ENCODE results near the gene RYR1. TPM values are rescaled to one million over a fixed set of nuclear protein-coding genes. Genes with fewer than 3 reads are reported as not detected.

RYR1 gene
- total RNA-seq, 2 experiments from 2014 or later = 0.54 to 1.4 TPM

GRCh38 chr19:38422438-38422837 is 11.1 kb upstream of the RYR1 start:
- H3K4me2 ChIP-seq (ENCODE audit: low read length) = no peak overlapping the region
- no peaks in the 10 kb centered on the region for H3K9me3 ChIP-seq (ENCODE audit: low read length)
- DNase-seq (ENCODE audit: low spot score) = no peak
- H3K79me2 ChIP-seq (ENCODE audit: insufficient read depth, low read depth, low read length) = no peaks in the 10 kb centered on the region
- POLR2A ChIA-PET = no interaction called here
- CTCF ChIA-PET (ENCODE audit: unreplicated experiment) = no interaction called here
- H3K4me3 ChIP-seq (ENCODE audit: low read depth, low read length, poor library complexity, severe bottlenecking) = no peak overlapping the region
- H3K27ac ChIP-seq (ENCODE audit: low read depth, low read length, poor library complexity, severe bottlenecking) = no peak overlapping the region
- H3K36me3 ChIP-seq (ENCODE audit: insufficient read depth, low read length) = no peaks in the 10 kb centered on the region
- H3K4me1 ChIP-seq (ENCODE audit: insufficient read depth, low read length, poor library complexity, severe bottlenecking) = peaks cover 8% of the 10 kb centered on the region
- H2AFZ ChIP-seq (ENCODE audit: low read length) = no peak overlapping the region
- no peaks in the 10 kb centered on the region for H4K20me1 ChIP-seq (ENCODE audit: insufficient read depth, low read length)
- intact Hi-C loops (cut with micrococcal nuclease; ENCODE audit: unreplicated experiment) = no loop called here
- BruUV-seq (replicated peaks) = no TSS peak
- TF ChIP-seq EZH2phosphoT487 (IDR thresholded peaks at IDR 0.05; ENCODE audit: borderline replicate concordance, low read depth, low read length) = no peak
- no peak for TF ChIP-seq CTCF (conservative IDR thresholded peaks at IDR 0.05; ENCODE audit: low read length)
- no peaks in the 10 kb centered on the region for H3K9me2 ChIP-seq (ENCODE audit: insufficient read depth, low read length)

DNA sequence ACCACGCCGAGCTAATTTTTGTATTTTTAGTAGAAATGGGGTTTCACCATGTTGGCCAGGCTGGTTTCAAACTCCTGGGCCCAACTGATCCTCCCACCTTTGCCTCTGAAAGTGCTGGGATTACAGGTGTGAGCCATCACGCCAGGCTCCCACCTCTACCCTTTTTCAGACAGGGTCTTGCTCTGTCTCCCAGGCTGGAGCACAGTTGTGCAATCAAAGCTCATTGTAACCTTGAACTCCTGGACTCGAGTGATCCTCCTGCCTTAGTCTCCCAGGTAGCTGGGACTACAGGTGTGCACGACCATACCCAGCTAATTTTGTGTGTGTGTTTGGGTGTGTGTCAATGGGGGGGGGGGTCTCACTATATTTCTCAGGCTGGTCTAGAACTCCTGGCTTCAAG is 9.2 kb upstream of the RYR1 start:
- H2AFZ ChIP-seq (ENCODE audit: low read length) = no peak overlapping the region
- no peak overlapping the region for H3K4me2 ChIP-seq (ENCODE audit: low read length)
- no peak overlapping the region for H3K27ac ChIP-seq (ENCODE audit: low read depth, low read length, poor library complexity, severe bottlenecking)
- no peaks in the 10 kb centered on the region for H3K4me1 ChIP-seq (ENCODE audit: insufficient read depth, low read length, poor library complexity, severe bottlenecking)
- CTCF ChIA-PET (ENCODE audit: unreplicated experiment) = no interaction called here
- no peaks in the 10 kb centered on the region for H3K79me2 ChIP-seq (ENCODE audit: insufficient read depth, low read depth, low read length)
- H3K36me3 ChIP-seq (ENCODE audit: insufficient read depth, low read length) = no peaks in the 10 kb centered on the region
- no peak overlapping the region for H3K4me3 ChIP-seq (ENCODE audit: low read depth, low read length, poor library complexity, severe bottlenecking)
- no peak for TF ChIP-seq EZH2phosphoT487 (IDR thresholded peaks at IDR 0.05; ENCODE audit: borderline replicate concordance, low read depth, low read length)
- no peak for TF ChIP-seq CTCF (conservative IDR thresholded peaks at IDR 0.05; ENCODE audit: low read length)
- H3K9me2 ChIP-seq (ENCODE audit: insufficient read depth, low read length) = no peaks in the 10 kb centered on the region
- POLR2A ChIA-PET = interaction anchor here (0.7 kb wide), 2 partner anchors 157 to 282 kb away, joined by 4 read pairs; no protein-coding TSS in a partner anchor
- DNase-seq (ENCODE audit: low spot score) = no peak
- intact Hi-C loops (cut with micrococcal nuclease; ENCODE audit: unreplicated experiment) = no loop called here
- H4K20me1 ChIP-seq (ENCODE audit: insufficient read depth, low read length) = no peaks in the 10 kb centered on the region
- no peaks in the 10 kb centered on the region for H3K9me3 ChIP-seq (ENCODE audit: low read length)
- BruUV-seq (replicated peaks) = no TSS peak

- Histone ChIP-seq H4K20me1 (ENCODE audit: insufficient read depth, low read length) (no peaks in the 10 kb centered on the region), H3K9me2 (ENCODE audit: insufficient read depth, low read length) (no peaks in the 10 kb centered on the region), H3K9me3 (ENCODE audit: low read length) (no peaks in the 10 kb centered on the region), H3K4me2 (ENCODE audit: low read length) (no peak overlapping the region), H3K79me2 (ENCODE audit: insufficient read depth, low read depth, low read length) (no peaks in the 10 kb centered on the region), H3K4me3 (ENCODE audit: low read depth, low read length, poor library complexity, severe bottlenecking) (no peak overlapping the region), H3K27ac (ENCODE audit: low read depth, low read length, poor library complexity, severe bottlenecking) (no peak overlapping the region), H3K36me3 (ENCODE audit: insufficient read depth, low read length) (no peaks in the 10 kb centered on the region), H2AFZ (ENCODE audit: low read length) (no peak overlapping the region), H3K4me1 (ENCODE audit: insufficient read depth, low read length, poor library complexity, severe bottlenecking) (no peaks in the 10 kb centered on the region)
- TF ChIP-seq EZH2phosphoT487 (IDR thresholded peaks at IDR 0.05; ENCODE audit: borderline replicate concordance, low read depth, low read length) (no peak), CTCF (conservative IDR thresholded peaks at IDR 0.05; ENCODE audit: low read length) (no peak)
- intact Hi-C loops (cut with micrococcal nuclease; ENCODE audit: unreplicated experiment) = no loop called here
- DNase-seq (ENCODE audit: low spot score) = no peak
- ChIA-PET POLR2A (interaction anchor here (0.6 to 0.7 kb wide), 3 partner anchors 135 to 283 kb away, joined by 3 to 4 read pairs (median 4); no protein-coding TSS in a partner anchor), CTCF (ENCODE audit: unreplicated experiment) (interaction anchor here (0.6 kb wide), 1 partner anchor 222 kb away, joined by 3 read pairs; the partner anchor contains the start of gene ACTN4)
- no TSS peak for BruUV-seq (replicated peaks)
Measured at GRCh38 chr19:38425222-38425809, 8.2 kb upstream of the RYR1 start.

Measured in OCI-LY7 (cell line).